Parathyroid adenoma (tissue), 2 donors: ENCODE measurements around the gene CD6.

ENCODE experiments used
- H2AFZ ChIP-seq: fragments of 300-600 bp; sonication (generic); one replicate; pipeline ENCODE4 v1.7.0; 2017; ENCODE audit warnings: antibody characterized with exemption, mild to moderate bottlenecking
- H3K27ac ChIP-seq: fragments of 300-600 bp; sonication (generic); one replicate; pipeline ENCODE4 v1.7.0; 2017
- H3K27me3 ChIP-seq: fragments of 300-600 bp; sonication (generic); one replicate; pipeline ENCODE4 v1.7.0; 2017; ENCODE audit warnings: low read length; ENCODE audit not compliant: control insufficient read depth, insufficient read depth
- H3K36me3 ChIP-seq: fragments of 300-600 bp; sonication (generic); one replicate; pipeline ENCODE4 v1.7.0; 2017; ENCODE audit warnings: low read length; ENCODE audit not compliant: control insufficient read depth, insufficient read depth
- H3K4me1 ChIP-seq: fragments of 300-600 bp; sonication (generic); one replicate; pipeline ENCODE4 v1.7.0; 2017; ENCODE audit warnings: control low read depth
- H3K4me2 ChIP-seq: fragments of 300-600 bp; sonication (generic); one replicate; pipeline ENCODE4 v1.7.0; 2017; ENCODE audit warnings: low read length
- H3K4me3 ChIP-seq: fragments of 300-600 bp; sonication (generic); one replicate; pipeline ENCODE4 v1.7.0; 2017; ENCODE audit warnings: low read depth, low read length
- H3K79me2 ChIP-seq: fragments of 300-600 bp; sonication (generic); one replicate; pipeline ENCODE4 v1.7.0; 2017; ENCODE audit warnings: control low read depth
- H3K9ac ChIP-seq: fragments of 300-600 bp; sonication (generic); one replicate; pipeline ENCODE4 v1.7.0; 2017; ENCODE audit warnings: mild to moderate bottlenecking
- H3K9me3 ChIP-seq: fragments of 300-600 bp; sonication (generic); one replicate; pipeline ENCODE4 v1.7.0; 2017; ENCODE audit warnings: low read length; ENCODE audit not compliant: control insufficient read depth
- TF ChIP-seq, protein P1 (sequence below): fragments of 300-600 bp; sonication (generic); IDR thresholded peaks from one replicate; pipeline ENCODE4 v1.7.0; 2017; ENCODE audit warnings: antibody characterized with exemption, mild to moderate bottlenecking
- donor health status: primary hyperparathyroidism.

The CD6 gene

DNA sequence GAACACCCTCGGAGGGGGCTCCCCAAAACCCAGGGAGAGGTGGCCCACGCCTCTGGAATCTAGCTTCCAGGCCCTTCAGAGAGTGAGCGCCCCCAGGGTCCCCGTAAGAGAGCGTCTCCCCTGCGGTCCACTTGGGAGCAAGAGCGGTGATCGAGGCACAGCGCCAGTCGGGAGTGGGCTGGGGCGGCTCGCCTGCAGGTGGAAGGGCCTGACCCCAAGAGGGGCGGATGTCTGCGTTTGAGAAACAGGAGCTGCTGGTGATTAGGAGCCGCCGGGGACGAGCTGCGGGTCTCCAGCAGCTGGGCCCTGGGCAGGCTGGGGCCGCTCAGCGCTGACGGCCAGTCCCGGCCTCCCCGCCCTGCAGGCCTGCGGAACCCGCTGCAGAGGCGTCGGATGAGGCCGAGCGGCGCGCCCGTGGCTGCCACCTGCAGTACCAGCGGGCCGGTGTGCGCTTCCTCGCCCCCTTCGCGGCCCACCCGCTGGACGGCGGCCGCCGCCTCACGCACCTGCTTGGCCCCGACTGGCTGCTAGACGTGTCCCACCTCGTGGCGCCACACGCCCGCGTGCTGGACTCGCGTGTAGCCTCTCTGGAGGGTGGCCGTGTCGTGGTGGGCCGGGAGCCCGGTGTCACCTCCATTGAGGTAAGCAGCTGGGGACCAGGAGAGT, 37.2 kb upstream of the CD6 start:
- Histone ChIP-seq H2AFZ (no peak overlapping the region), H3K36me3 (no peaks in the 10 kb centered on the region), H3K79me2 (no peaks in the 10 kb centered on the region)

DNA sequence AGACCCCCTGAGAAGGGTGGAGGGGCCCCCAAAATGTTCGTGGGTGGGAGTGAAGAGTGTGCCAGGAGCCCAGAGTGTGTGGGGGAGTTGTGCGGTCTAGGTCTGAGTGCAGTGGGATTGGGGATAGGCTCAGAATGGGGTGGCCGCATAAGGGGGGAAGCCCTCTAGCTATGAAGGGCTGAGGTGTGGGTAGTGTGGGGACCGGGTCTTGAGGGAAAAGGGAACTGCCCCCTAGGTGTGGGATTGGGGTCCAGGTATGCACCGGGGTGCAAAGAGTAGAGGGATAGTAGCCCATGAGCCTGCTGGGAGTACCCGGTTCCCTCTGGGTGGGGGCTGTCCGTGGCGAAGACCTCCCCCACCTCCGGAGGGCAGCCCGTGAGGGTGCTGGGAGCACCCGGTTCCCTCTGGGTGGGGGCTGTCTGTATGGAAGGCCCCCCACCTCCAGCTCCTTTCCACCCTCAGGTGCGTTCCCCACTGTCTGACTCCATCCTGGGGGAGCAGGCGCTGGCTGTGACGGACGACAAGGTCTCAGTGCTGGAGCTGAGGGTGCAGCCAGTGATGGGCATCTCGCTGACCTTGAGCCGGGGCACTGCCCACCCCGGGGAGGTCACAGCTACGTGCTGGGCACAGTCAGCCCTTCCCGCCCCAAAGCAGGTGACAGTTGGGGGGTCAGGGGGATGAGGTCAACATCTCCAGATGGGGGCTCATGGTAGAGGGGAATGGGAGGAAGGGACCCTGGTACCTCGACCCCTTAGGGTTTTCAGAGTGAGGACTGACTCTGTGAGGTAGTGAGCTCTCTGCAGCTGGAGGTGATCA, 36.5 kb upstream of the CD6 start:
- no peaks in the 10 kb centered on the region for H3K4me1 ChIP-seq

More for the DNA sequence above, 37.2 kb upstream of the CD6 start:
- Histone ChIP-seq H3K9me3 (no peaks in the 10 kb centered on the region), H3K4me3 (no peak overlapping the region), H3K27ac (no peak overlapping the region), H3K27me3 (no peaks in the 10 kb centered on the region), H3K4me2 (no peak overlapping the region), H3K9ac (no peak overlapping the region), H3K4me1 (no peaks in the 10 kb centered on the region)
- TF ChIP-seq, protein P1, sequence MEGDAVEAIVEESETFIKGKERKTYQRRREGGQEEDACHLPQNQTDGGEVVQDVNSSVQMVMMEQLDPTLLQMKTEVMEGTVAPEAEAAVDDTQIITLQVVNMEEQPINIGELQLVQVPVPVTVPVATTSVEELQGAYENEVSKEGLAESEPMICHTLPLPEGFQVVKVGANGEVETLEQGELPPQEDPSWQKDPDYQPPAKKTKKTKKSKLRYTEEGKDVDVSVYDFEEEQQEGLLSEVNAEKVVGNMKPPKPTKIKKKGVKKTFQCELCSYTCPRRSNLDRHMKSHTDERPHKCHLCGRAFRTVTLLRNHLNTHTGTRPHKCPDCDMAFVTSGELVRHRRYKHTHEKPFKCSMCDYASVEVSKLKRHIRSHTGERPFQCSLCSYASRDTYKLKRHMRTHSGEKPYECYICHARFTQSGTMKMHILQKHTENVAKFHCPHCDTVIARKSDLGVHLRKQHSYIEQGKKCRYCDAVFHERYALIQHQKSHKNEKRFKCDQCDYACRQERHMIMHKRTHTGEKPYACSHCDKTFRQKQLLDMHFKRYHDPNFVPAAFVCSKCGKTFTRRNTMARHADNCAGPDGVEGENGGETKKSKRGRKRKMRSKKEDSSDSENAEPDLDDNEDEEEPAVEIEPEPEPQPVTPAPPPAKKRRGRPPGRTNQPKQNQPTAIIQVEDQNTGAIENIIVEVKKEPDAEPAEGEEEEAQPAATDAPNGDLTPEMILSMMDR: no peak

DNA sequence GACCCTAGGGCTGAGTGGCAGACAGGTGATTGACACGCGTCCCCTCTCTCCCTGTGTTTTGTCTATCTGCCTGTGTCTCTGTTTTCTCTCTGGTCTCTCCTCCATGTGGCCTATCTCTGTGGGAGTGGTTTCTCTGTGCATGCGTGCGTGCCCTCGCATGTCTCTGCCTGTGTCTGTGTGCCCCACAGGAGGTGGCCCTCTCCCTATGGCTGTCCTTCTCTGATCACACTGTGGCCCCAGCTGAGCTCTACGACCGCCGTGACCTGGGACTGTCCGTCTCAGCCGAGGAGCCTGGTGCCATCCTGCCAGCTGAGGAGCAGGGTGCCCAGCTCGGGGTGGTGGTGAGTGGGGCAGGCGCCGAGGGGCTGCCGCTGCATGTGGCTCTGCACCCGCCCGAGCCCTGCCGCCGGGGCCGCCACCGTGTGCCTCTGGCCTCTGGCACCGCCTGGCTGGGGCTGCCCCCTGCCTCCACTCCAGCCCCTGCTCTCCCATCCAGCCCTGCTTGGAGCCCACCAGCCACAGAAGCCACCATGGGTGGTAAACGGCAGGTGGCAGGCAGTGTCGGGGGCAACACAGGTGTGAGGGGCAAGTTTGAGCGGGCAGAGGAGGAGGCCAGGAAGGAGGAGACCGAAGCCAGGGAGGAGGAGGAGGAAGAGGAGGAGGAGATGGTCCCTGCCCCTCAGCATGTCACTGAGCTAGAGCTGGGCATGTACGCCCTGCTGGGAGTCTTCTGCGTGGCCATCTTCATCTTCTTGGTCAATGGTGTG, 35.6 kb upstream of the CD6 start:
- H3K36me3 ChIP-seq: no peaks in the 10 kb centered on the region
- H2AFZ ChIP-seq: no peak overlapping the region
- no peaks in the 10 kb centered on the region for H3K9me3 ChIP-seq
- no peak overlapping the region for H3K9ac ChIP-seq
- H3K79me2 ChIP-seq: no peaks in the 10 kb centered on the region
- no peaks in the 10 kb centered on the region for H3K4me1 ChIP-seq
- TF ChIP-seq, protein P1: no peak
- no peak overlapping the region for H3K4me2 ChIP-seq
- H3K4me3 ChIP-seq: no peak overlapping the region
- H3K27me3 ChIP-seq: no peaks in the 10 kb centered on the region
- H3K27ac ChIP-seq: no peak overlapping the region

More for the DNA sequence above, 36.5 kb upstream of the CD6 start:
- Histone ChIP-seq H3K36me3 (no peaks in the 10 kb centered on the region), H3K27me3 (no peaks in the 10 kb centered on the region), H2AFZ (no peak overlapping the region), H3K9ac (no peak overlapping the region), H3K9me3 (no peaks in the 10 kb centered on the region), H3K4me3 (no peak overlapping the region), H3K79me2 (no peaks in the 10 kb centered on the region), H3K27ac (no peak overlapping the region), H3K4me2 (no peak overlapping the region)
- TF ChIP-seq, protein P1: no peak

DNA sequence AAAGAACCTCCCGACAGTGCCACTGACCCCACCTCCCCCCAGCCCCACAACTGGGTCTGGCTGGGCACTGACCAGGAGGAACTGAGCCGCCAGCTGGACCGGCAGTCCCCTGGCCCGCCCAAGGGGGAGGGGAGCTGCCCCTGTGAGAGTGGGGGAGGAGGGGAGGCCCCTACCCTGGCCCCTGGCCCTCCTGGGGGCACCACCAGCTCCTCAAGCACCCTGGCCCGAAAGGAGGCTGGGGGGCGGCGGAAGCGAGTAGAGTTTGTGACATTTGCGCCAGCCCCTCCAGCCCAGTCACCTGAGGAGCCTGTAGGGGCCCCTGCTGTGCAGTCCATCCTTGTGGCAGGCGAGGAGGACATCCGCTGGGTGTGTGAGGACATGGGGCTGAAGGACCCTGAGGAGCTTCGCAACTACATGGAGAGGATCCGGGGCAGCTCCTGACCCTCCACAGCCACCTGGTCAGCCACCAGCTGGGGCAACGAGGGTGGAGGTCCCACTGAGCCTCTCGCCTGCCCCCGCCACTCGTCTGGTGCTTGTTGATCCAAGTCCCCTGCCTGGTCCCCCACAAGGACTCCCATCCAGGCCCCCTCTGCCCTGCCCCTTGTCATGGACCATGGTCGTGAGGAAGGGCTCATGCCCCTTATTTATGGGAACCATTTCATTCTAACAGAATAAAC, 34.9 kb upstream of the CD6 start:
- H3K27ac ChIP-seq: no peak overlapping the region
- H2AFZ ChIP-seq: no peak overlapping the region
- no peaks in the 10 kb centered on the region for H3K27me3 ChIP-seq
- no peak overlapping the region for H3K4me3 ChIP-seq
- H3K4me2 ChIP-seq: no peak overlapping the region
- H3K9me3 ChIP-seq: no peaks in the 10 kb centered on the region
- no peaks in the 10 kb centered on the region for H3K79me2 ChIP-seq
- H3K9ac ChIP-seq: no peak overlapping the region
- no peaks in the 10 kb centered on the region for H3K4me1 ChIP-seq
- TF ChIP-seq, protein P1: no peak
- H3K36me3 ChIP-seq: no peaks in the 10 kb centered on the region
